T47D (cell line): Measurements from ENCODE around the gene PRCC.
A peak's percentile ranks its signal among the peaks of the same experiment; 100 is the strongest.

ENCODE experiments used
- DNase-seq, 2 experiments: peaks; one replicate each; pipeline versions ENCODE4 v3.0.0 to v3.0.0-alpha.2; 2011 to 2012; ENCODE audit warnings: low read depth in 1 of 2, low spot score in 1 of 2
- JUND ChIP-seq: IDR thresholded peaks from 2 replicates; pipeline ENCODE4 v1.6.1; 2012; ENCODE audit warnings: low read depth
- in situ Hi-C: cut with HindIII; loops from 2 replicates; pipeline ENCODE4 v1.10.0; 2016; ENCODE audit warnings: low sequenced_read_pairs, low pct_unique_long_range_greater_than_20kb

Gene PRCC

GRCh38 chr1:156816561-156817328 lies 49.4 kb downstream of the PRCC start, which contains the start of gene SH2D2A:
Gene SH2D2A (minus strand): TSS chr1:156816848. CDS start chr1:156816708, 140 bp downstream.
- in situ Hi-C loops: no loop called here
- DNase-seq: no peak
- no peak for TF ChIP-seq JUND

GRCh38 chr1:156821801-156822200 lies 54.5 kb downstream of the PRCC start:
- in situ Hi-C loops: no loop called here
- no peak for DNase-seq
- TF ChIP-seq JUND: no peak

GRCh38 chr1:156822680-156823079 lies 55.3 kb downstream of the PRCC start:
- no peak for DNase-seq
- in situ Hi-C loops: no loop called here
- no peak for TF ChIP-seq JUND

GRCh38 chr1:156823210-156823790 lies 56.0 kb downstream of the PRCC start:
- no peak for DNase-seq
- no peak for TF ChIP-seq JUND
- in situ Hi-C loops: no loop called here

- in situ Hi-C loops: no loop called here
- no peak for DNase-seq
- TF ChIP-seq JUND: no peak
Measured at GRCh38 chr1:156826630-156827029, 59.3 kb downstream of the PRCC start.

- DNase-seq: no peak
- in situ Hi-C loops: no loop called here
- TF ChIP-seq JUND: no peak
Measured at GRCh38 chr1:156828400-156829124, 61.2 kb downstream of the PRCC start.

- in situ Hi-C loops: no loop called here
Measured at GRCh38 chr1:156832434-156832833, 65.1 kb downstream of the PRCC start.

GRCh38 chr1:156833603-156834002 lies 66.3 kb downstream of the PRCC start:
- DNase-seq: no peak
- TF ChIP-seq JUND: no peak
- in situ Hi-C loops: no loop called here

More at GRCh38 chr1:156832434-156832833, 65.1 kb downstream of the PRCC start:
- TF ChIP-seq JUND: no peak
- no peak for DNase-seq

- DNase-seq: no peak
- no peak for TF ChIP-seq JUND
- in situ Hi-C loops: no loop called here
Measured at GRCh38 chr1:156834322-156834721, 67.0 kb downstream of the PRCC start.

GRCh38 chr1:156836041-156836654 lies 68.8 kb downstream of the PRCC start:
- in situ Hi-C loops: no loop called here
- TF ChIP-seq JUND: no peak
- DNase-seq: no peak

GRCh38 chr1:156836892-156837291 lies 69.6 kb downstream of the PRCC start:
- in situ Hi-C loops: no loop called here
- no peak for DNase-seq
- no peak for TF ChIP-seq JUND

- DNase-seq: peak in 1 of 2 experiments; percentile 41
- in situ Hi-C loops: no loop called here
- no peak for TF ChIP-seq JUND
Measured at GRCh38 chr1:156838972-156839371, 71.6 kb downstream of the PRCC start.
